ENCODE data around the gene RETSAT.

GRCh38 chr2:85308896-85309555 is 45.3 kb downstream of the RETSAT start:
- TF ChIP-seq CTCF (IDR thresholded peaks at IDR 0.05) (no peak), POLR2A (IDR thresholded peaks at IDR 0.05) (no peak)
